NCI-H510A treated with DMSO at 0.1 percent for 48 hours (cell line): Measurements from ENCODE around the gene NHSL2.

Source experiments
- DNase-seq: peaks from one replicate; lab custom pipeline; 2025; lab: John Stamatoyannopoulos, UW

Gene NHSL2

DNA sequence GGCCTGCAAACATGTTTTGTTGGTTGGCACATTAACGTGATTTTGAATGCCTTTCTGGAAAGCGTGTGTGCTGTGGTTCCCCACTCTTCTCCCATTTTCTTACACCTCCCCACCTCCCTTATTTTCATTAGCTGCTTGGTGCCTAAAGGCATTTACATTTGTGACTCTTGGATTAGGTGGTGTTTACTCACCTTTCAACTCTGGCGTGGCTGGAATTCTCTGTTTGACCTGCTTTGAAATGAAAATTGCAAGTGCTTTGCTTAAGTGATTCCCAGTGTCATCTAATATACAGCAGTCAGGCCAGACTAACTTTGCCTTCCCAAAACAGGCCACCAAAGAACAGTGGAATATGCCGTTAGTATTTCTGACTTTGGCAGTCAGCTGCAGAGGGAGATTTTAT is 80.5 kb downstream of the NHSL2 start:
- no peak for DNase-seq

DNA sequence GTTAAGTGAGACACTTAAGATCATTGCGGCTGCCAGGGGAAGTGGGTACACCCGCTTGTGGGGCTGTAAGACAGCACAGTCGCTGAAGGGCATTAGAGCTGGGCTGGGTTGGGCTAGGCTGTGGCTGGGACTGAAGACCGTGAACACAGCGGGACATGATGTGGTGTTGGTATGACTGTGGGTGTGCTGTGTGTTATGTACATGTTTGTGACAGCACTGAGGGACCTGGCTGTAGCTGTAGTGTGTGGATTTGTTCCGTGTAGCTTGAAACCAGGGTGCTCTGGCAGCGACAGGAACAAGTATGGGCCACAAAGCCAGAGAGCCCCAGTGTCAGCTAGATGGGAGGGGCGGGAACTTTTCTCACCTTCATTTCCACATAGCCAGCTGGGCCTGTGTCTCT is 82.1 kb downstream of the NHSL2 start:
- no peak for DNase-seq

- no peak for DNase-seq
Observed at GRCh38 chrX:71993371-71993770, 82.7 kb downstream of the NHSL2 start.

DNA sequence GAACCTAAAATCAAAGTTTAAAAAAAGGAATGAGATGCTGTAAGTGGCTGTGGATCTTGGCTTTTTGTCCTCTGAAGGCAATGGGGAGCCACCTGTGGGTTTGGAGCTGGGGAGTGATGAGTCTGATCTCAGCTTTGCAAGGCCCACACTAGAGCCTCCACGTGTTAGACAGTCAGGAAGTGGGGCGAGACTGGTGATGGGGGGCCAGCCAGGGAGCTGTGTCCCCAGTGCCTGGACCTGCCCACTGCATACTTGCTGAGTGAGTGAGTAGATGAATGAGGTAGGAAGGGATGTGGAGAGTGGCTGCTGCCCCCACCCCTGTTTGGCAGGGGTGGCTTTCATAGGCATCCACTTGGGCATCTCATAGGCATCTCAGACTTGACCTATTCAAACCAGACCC is 84.0 kb downstream of the NHSL2 start:
- DNase-seq = no peak

DNA sequence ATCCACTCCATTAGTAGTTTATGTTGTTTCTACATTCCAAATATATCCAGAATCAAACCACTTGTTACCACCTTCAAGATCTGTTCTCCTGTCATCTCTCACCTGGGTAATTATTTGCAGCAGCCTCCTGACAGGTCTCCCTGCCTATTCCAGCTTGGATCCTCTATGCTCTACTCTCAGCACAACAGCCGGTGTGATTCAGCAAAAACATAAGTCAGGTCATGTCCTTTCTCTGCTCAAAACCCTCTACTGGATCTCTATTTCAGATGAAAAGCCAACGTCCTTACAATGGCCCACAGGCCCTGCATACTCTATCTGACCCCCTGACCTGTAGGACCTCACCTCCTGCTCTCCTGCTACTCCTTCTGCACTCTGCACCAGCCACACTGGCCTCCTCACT is 84.5 kb downstream of the NHSL2 start:
- no peak for DNase-seq

DNA sequence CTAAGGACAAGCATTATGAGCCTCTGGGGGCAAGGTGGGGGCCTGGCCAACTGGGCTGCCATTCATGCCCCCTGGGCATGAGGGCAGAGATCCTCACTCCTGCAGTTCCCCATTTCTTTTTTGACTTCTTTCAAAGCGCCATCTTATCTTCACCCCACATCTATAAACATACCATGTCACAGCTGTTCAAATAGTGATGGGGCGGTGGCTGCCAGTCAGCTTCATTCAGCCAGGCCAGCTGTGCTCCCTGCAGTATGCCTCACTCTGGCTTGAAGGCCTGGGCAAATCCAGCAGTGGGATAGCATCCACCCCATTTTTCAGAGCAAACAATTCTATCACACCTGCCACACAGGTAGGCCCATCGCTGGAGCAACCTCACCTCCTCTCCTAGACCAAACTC is 85.5 kb downstream of the NHSL2 start:
- DNase-seq = no peak

GRCh38 chrX:71996826-71997225 is 86.2 kb downstream of the NHSL2 start:
- no peak for DNase-seq

DNA sequence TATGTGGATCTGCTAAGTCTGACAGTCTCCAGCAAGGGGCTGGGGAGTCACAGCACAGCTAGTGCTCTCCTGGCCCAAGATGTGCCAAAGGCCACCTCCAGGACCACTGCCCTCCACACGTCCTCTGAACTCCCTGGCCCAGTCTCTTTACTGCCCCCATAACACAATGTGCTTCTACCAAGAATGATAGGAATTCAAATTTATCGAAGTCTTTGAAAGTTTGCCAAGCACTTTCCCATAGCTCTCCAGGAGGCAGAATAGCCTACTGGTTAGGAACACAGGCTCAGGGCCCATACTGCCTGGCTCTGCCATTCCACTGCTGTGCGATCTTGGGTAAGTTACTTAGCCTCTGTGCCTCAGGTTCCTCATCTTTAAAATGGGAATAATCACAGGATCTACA is 86.7 kb downstream of the NHSL2 start:
- DNase-seq = no peak

GRCh38 chrX:71998836-71999509 is 88.3 kb downstream of the NHSL2 start:
- peak; percentile 5 for DNase-seq

DNA sequence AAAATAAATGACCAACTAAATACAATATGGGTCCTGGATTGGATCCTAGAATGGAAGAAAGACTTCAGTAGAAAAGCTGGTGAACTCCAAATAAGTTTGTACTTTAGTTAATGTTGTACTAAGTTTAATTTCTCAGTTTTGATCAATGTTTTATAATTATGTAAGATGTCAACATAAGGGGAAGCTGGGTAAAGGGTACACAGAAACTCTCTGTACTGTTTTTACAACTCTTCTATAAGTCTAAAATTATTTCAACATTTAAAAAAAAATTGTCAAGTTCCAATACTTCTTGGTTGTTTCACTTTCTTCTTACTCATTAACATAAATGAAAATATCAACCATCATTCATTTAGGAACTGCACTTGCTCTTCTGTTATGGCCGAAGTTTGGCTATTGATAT is 88.9 kb downstream of the NHSL2 start:
- no peak for DNase-seq

DNA sequence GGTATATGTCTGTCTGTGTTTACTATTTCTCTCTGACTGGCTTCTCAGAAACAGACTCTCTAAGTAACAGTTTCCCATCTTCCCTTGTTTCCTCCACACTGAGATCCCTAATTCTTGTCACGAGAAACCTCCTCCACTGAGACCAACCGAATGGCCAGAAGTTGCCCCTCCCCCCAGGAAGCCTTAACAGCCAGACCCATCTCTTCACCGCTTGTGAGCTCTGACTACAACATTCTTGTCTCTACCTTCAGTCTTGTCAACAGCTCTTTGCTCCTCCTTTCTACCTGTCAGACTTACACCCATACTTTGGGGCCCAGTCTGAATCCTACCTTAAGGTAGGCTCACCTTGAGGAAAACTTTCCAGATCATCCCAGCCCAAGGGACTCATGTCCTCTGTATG is 90.8 kb downstream of the NHSL2 start:
- DNase-seq = no peak

GRCh38 chrX:72001906-72002305 is 91.3 kb downstream of the NHSL2 start:
- no peak for DNase-seq

GRCh38 chrX:72002875-72003274 is 92.2 kb downstream of the NHSL2 start:
- no peak for DNase-seq

GRCh38 chrX:72003811-72004750 is 93.4 kb downstream of the NHSL2 start:
- no peak for DNase-seq

GRCh38 chrX:72005046-72005445 is 94.4 kb downstream of the NHSL2 start:
- no peak for DNase-seq

GRCh38 chrX:72006461-72006860 is 95.8 kb downstream of the NHSL2 start:
- DNase-seq = no peak

GRCh38 chrX:72009731-72010130 is 99.1 kb downstream of the NHSL2 start:
- DNase-seq = no peak

DNA sequence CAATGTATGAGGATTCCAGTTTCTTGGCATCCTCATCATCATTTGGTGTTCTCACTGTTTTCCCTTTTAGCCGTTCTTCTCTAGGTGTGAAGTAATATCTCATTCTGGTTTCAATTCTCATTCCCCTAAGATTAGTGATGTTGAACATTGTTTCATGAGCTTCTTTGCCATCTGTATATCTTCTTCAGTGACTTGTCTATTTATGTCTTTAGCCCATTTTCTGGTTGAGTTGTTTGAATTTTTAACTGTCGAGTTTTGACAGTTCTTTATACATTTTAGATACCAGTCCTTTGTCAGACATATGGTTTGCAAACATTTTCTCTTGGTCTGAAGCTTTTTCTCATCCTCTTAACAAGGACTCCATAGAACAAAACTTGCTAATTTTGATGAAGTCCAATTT is 101.1 kb downstream of the NHSL2 start:
- no peak for DNase-seq

- no peak for DNase-seq
Observed at GRCh38 chrX:72015383-72015782, 104.7 kb downstream of the NHSL2 start.

DNA sequence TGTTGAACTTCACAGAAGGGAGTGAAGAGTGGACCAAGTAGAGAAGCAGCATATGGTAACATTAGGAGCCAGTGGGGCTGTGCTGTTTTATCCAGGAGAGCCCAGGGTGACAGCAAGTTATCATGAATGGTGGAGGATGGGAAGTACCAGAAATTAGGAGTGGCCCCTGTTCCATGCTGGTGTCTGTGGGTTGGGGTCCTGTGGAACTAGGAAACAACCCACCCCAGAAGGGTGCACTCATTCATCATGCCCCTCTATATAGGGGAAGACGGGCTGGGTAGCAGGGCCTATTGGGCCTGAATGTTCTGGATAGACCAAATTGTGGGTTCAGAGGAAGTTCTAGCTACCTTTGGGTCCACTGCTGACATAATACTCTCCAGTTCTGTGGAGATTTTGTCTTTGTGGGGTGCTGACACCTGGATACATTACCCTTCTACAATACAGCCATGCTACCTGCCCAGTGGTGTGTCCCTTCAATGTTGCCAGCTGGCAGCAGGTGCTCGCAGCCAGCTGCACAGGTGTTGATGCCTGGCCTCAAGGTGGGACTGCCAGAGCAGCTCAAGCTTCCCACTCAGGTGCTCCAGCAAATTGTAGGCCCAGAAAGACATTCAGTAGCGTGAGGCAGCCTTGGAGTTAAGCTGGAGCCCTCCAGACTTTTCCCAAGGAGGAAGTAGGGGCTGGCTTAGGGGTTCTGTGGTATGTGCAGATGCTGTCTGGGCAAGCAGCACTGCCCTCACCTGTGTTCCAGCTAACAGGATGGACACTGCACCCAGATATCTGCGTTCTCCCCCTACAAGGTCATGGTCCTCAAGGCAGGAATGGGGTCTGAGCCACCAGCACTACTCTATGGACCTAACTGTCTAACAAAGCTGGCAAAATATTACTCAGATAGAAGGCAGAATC is 106.5 kb downstream of the NHSL2 start:
- peak; percentile 12 for DNase-seq

- peak; percentile 8 for DNase-seq
Observed at GRCh38 chrX:72018277-72019112, 107.8 kb downstream of the NHSL2 start.
